ENCODE data around the gene C16orf86. TPM values are rescaled to one million over a fixed set of nuclear protein-coding genes. Genes with fewer than 3 reads are reported as not detected.
A peak's percentile ranks its signal among the peaks of the same experiment; 100 is the strongest.

The C16orf86 gene
- total RNA-seq, 1 experiment from 2014 or later: 0.79 TPM

- Histone ChIP-seq H3K27ac (ENCODE audit: low read depth, low read length) (no peak overlapping the region), H3K9ac (ENCODE audit: low read length) (no peak overlapping the region), H3K4me1 (ENCODE audit: control insufficient read depth in 1 of 2, insufficient read depth in 2 of 2, low read length in 2 of 2) (no peaks in the 10 kb centered on the region), H3K4me3 (replicated peaks in 1 of 2; ENCODE audit: low read depth in 1 of 2, low read length in 2 of 2) (no peak overlapping the region), H3K9me2 (ENCODE audit: insufficient read depth) (no peaks in the 10 kb centered on the region), H3K4me2 (ENCODE audit: low read length) (no peak overlapping the region), H4K20me1 (ENCODE audit: insufficient read depth) (no peaks in the 10 kb centered on the region), H3K79me2 (ENCODE audit: insufficient read depth, low read length) (no peaks in the 10 kb centered on the region), H2AFZ (ENCODE audit: low read depth, low read length, poor library complexity, severe bottlenecking) (no peak overlapping the region), H3K36me3 (ENCODE audit: control insufficient read depth in 1 of 2, insufficient read depth in 2 of 2, low read length in 2 of 2) (peaks cover 4 to 11% of the 10 kb centered on the region in 2 experiments; a peak in 3 of 4 replicates), H3K9me3 (ENCODE audit: control insufficient read depth in 1 of 2, insufficient read depth in 1 of 2, low read depth in 1 of 2, low read length in 2 of 2) (no peaks in the 10 kb centered on the region), H3K27me3 (ENCODE audit: insufficient read depth, low read length) (no peaks in the 10 kb centered on the region)
- ATAC-seq (no peak), DNase-seq (ENCODE audit: low read depth, low spot score) (no peak)
- TSS peak; percentile 16 for BruUV-seq (replicated peaks)
- TF ChIP-seq SP1 (IDR thresholded peaks at IDR 0.05; ENCODE audit: low read depth): no peak
- TF ChIP-seq CTCF (IDR thresholded peaks at IDR 0.05 in 2 of 3, conservative IDR thresholded peaks at IDR 0.05 in 1 of 3; ENCODE audit: borderline replicate concordance in 1 of 3, insufficient read depth in 1 of 3, low read depth in 2 of 3, low read length in 2 of 3): no peak
- no peak for TF ChIP-seq REST (IDR thresholded peaks at IDR 0.05; ENCODE audit: low read depth)
- no peak for TF ChIP-seq YY1 (IDR thresholded peaks at IDR 0.05; ENCODE audit: extremely low read depth, insufficient replicate concordance, low read depth, low read length)
- TF ChIP-seq ZBTB33 (IDR thresholded peaks at IDR 0.05; ENCODE audit: extremely low read depth, insufficient replicate concordance, low read length): no peak
- no peak for TF ChIP-seq TCF7L2 (IDR thresholded peaks at IDR 0.05; ENCODE audit: borderline replicate concordance, extremely low read depth, insufficient read depth, insufficient read length)
- TF ChIP-seq CEBPB (IDR thresholded peaks at IDR 0.05; ENCODE audit: low read depth): no peak
- no peak for TF ChIP-seq EZH2 (IDR thresholded peaks at IDR 0.05)
- no peak for TF ChIP-seq JUND (IDR thresholded peaks at IDR 0.05)
- TF ChIP-seq SIN3A (IDR thresholded peaks at IDR 0.05; ENCODE audit: low read depth): no peak
- TF ChIP-seq FOSL1 (IDR thresholded peaks at IDR 0.05; ENCODE audit: low read depth): no peak
- TF ChIP-seq POLR2A (IDR thresholded peaks at IDR 0.05; ENCODE audit: borderline replicate concordance, extremely low read depth, insufficient read depth, insufficient read length): no peak
- no peak for TF ChIP-seq CBX3 (IDR thresholded peaks at IDR 0.05; ENCODE audit: low read depth)
- no peak for TF ChIP-seq ZNF274 (IDR thresholded peaks at IDR 0.05; ENCODE audit: low read depth, low read length)
- no peak for TF ChIP-seq ZFX (IDR thresholded peaks at IDR 0.05)
- no peak for TF ChIP-seq SRF (IDR thresholded peaks at IDR 0.05; ENCODE audit: low read depth)
- TF ChIP-seq RAD21 (IDR thresholded peaks at IDR 0.05; ENCODE audit: low read depth): no peak
- TF ChIP-seq EZH2phosphoT487 (IDR thresholded peaks at IDR 0.05; ENCODE audit: borderline replicate concordance): no peak
- ChIA-PET CTCF (interaction anchor here (0.9 kb wide), 1 partner anchor 11 kb away, joined by 3 read pairs; no protein-coding TSS in a partner anchor), RAD21 (ENCODE audit: low non-redundant PET in 1 of 2, low total read pairs in 2 of 2, uncharacterized antibody in 2 of 2, unreplicated experiment in 2 of 2) (no interaction called here), POLR2A (no interaction called here)
- intact Hi-C loops (cut with micrococcal nuclease): no loop called here
Measured at GRCh38 chr16:67683767-67684166, 17.2 kb downstream of the C16orf86 start.

Data from HCT116 (cell line).